Retina (tissue), 1 donor: ENCODE data around the gene PIEZO1.

Experiments used
- DNase-seq: peaks from one replicate; pipeline ENCODE4 v3.0.0-alpha.2; 2016

Gene PIEZO1

DNA sequence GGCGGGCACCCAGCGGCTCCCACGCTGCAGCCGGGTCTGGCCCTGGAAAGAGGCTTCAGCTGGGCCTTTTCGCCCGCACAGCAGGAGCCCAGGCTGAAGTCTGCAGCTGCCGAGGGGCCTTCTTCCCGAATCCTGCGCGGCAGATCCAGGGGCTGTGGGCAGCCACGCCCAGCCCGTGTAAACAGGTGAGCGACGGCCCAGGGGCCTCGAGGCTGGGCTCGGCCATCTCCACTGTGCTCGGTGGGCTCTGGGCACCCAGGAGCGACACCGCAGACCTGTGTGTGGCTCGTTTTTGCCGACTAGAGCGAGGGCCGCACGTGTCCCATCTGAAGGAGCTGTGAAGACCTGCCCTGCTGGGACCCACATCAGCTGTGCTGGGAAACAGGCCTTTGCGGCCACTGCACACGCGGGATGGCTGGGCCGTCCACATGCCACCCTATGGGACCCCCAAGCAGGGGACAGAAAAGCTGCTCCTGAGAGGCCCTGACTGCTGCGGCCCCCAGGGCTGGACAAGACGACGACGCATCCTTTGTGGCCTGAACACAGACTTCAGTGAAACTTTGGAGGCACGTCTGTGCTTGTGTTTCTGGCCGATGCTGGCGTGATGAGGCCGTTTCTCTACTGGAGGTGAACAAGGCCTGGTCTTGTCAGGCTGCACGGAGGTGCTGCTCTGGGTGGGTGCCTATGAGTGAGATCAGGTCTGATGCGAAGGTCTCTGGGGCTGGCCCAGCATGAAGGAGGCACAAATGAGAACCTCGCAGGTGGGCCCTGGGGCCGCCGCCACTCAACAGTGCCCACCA, 31.9 kb upstream of the PIEZO1 start:
- no peak for DNase-seq

DNA sequence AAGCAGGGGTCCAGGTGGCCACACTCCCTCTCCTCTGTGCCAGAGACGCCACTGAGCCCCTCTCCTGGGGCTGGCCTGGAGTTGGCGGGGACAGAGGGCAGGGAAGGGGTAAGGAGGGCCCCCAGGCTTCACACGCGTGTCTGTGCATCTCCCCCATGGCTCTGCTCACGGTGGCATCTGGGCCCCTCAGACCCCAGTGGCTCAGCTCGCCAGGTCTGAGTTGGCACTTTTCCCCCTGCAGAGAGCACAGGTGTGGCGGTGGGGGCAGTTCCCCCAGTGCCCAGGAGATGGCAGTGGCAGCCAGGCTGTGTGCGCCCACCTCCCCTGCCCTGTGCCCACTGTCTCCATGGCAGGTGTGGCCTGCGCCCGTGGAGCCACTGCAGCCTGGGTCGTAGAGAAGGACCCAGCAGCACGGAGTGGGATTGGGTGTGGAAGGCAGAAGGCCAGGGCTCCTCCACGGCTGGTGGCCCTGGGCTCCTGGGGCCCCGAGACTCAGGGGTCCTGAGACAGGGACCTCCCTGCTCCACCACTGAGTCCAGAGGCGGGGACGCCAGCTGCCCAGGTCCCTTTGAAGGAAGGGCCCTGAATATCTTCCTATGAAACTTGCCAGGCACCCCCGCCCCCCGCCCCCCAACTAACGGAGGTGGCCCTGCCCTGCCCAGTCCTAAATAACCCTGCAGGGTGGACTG, 31.0 kb upstream of the PIEZO1 start:
- DNase-seq = peak; percentile 71

DNA sequence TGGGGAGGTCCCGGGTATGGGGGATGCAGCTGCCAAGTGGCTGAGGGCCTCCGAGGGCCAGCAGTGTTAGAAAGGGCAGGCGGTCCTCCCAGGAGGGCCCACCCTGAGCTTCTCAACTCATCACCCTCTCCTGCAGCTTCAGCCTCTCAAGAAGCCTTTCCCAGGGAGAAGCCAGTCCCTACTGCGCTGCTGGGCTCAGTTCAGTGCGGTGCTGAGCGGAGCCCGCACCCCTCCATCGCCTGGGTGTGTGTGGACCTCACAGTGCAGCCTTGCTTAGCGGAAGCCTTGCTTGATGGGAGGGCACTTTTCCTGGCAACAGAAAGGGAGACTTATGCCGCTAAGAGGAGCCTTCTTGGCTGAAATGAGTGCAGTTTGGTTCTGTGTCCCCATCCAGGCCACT, 30.2 kb upstream of the PIEZO1 start:
- no peak for DNase-seq

DNA sequence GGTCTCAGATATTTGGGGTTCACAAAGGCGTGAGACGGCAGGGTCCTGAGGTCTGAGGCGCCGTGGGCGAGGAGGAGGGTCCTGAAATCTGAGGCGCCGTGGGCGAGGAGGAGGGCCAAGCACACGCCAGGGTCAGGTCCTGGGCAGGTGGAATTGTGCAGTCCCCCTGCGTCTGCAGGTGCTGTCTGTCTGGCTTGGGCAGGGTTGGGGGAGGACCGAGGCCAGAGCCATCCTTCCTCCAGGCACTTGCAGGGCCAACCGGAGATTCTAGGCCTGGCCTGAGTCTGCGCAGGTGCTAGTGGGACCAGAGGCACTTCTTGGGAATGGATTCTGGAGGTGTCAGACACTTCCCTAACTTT, 29.1 kb upstream of the PIEZO1 start:
- DNase-seq = no peak

DNA sequence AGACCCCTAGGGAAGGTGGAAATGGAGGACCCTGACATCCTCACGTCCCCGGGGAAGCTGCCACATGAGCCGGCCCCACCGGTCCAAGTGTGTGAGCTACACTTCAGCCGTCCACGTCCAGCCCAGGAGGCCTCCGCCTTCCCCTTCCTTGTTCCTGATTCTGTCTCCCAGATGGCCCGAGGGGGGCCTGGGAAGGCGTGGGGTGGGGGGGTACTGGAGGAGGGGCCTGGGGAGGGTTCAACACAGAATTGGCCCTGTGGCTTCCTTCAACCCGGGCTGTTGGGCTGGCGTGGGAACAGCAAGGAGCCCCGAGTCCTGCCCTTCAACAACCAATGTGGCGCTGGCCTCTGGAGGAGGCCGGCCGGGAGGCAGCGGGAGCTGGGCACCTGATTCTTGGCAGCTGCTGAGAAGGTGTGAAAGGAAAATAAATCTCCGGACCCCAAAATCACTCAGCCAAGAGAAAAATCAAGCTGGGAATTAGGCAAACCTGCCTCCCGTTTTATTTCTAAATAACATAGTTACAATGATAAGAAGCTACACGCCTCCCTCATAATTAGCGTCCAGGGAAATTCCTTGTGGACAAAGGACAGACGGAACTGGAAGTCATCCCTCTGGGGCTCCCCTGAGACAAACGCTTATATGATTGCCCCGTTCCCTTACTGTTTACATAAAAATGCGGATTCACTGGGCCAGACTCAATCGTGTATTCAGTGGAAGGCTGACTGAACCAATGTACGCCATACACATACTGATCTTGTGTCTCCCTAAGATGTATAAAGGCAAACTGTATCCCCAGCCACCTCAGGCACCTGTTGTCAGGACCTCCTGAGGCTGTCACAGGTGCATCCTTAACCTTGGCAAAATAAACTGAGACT, 28.5 kb upstream of the PIEZO1 start:
- DNase-seq = no peak

DNA sequence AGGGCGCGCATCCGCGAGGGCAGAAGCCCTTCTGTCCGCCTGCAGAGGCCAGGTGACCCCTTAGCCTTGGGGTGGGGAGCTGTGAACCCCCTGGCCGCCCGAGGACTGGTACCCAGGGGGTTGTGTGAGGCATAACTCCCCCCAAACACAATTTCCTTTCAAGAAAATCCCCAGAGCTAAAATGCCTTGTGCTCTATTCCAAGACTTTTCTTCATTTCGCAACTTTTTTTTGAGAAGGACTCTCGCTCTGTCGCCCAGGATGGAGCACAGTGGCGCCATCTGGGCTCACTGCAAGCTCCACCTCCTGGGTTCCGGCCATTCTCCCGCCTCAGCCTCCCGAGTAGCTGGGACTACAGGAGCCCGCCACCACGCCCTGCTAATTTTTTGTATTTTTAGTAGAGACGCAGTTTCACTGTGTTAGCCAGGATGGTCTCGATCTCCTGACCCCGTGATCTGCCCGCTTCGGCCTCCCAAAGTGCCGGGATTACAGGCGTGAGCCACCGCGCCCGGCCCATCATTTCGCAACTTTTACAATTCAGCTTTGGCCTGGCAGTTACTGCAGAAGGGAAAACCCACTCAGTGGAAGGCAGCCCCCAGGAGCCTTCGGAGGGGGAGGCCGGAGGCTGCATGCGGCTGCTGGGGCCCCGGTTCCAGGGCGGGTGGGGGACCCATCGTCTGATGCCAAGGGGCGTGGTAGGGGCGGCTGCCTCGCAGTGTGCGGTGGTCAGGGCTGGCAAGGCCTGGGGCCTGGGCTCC, 27.7 kb upstream of the PIEZO1 start:
- no peak for DNase-seq

DNA sequence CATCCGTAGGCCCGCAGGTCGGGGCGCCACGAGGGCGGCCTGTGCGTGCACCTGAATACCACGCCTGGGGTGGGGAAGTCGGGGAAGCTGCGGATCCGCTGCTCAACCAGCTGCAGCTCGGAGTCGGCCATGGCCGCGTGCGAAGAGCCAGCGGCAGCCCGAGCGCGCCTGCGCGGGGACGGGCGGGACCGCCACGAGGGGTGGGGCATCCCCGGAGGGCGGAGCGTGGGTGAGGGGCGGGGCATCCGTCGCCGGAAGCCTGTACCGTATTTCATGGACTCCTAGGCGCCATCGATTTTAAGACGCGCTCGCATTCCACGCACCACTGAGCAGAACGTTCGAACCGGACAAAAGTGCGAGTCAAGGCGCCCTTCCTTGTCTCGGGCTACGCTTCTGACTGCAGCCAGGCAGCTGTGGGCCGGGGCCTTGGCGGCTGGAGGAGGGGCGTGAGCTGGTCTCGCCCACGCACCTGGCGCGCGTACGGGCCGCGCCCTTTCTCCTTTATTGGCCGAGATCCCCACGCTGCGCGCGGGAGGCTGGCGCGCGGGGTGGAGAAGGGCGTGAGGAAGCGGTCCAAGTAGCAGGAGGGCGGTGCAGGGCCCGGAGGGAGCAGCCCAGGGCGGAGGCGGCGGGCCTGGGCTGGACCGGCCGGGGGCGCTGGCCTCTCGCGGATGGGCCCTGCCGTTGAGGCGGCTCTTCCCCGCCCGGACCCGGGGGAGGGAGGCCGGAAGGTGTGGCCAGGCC, 26.9 kb upstream of the PIEZO1 start, which contains the start of gene APRT:
Gene APRT, minus strand, starts transcription at position 160 of the 744 bp plus-strand sequence. Its CDS starts 29 bp downstream, at position 131.
- peak; percentile 94 for DNase-seq

DNA sequence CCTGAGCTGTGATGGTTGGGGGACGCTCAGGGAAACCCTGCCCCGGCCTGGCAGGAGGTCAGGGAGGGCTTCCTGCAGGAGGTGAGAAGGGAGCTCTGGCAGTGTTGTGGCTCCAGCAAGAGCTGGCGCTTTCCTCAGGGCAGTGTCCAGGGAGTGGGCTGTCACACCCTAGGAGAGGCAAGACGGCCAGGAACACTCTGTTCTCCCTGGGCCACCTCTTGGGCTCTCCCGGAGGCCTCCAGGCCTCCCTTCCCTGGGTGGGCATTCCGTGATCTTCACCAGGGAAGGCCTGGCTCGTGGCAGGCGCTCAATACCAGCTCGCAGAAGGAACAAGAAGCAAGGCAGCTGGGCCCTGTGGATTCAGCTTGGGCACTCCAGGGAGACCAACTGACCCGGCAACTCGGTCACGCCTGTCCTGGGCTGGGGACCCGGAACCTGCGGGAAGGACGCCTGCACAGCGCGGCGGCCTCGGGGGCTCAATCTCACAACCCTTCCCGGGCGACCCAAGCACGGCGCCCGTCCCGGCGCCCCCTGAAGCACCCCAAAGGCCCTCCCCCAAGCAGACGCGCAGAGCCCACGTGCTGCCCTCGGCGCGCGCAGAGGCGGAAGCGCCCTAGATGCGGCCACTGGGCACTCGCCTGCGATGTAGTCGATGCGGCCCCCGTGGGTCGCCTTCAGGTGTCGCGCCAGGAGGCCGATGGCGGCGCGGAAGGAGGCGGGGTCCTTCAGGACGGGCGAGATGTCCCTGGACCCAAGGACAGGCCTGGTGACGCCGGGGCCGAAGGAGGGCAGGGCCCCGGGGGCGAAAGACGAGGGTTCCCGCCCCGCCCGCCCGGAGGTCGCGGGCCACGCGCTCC, 26.1 kb upstream of the PIEZO1 start:
- DNase-seq = peak; percentile 94

DNA sequence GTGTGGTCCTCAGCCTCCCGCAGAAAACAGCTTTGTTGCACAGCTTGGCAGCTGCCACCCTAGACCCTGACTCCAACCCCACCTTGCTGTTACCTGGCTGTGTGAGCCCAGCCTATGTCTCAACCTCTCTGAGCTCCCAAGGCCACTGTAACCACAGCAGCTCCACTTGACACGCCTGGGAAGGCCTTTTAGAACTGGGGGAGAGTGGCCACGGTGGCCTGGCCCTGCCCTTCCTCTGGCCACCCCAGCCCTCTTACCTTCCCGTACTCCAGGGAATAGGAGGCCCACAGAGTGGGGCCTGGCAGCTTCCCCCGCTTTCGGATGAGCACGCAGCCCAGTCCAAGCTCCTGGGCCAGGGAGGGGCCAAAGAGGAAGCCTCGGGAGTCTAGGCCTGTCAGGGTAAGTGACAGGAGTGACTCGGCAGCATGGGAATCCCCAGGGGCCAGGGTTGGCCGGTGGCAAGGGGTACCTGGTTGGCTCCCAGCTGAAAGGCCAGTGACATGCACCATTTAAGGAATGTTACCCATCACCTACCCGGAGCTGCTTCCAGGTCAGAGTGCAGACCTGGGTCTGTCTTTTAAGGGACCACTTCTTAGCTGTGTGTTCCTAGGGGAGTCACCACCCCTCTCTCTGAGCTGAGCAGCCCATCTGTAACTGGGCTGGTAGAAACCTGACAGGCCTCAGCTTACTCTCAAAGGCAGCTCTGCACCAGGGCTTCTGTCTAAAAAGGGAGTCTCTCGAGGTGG, 25.3 kb upstream of the PIEZO1 start:
- DNase-seq = no peak

DNA sequence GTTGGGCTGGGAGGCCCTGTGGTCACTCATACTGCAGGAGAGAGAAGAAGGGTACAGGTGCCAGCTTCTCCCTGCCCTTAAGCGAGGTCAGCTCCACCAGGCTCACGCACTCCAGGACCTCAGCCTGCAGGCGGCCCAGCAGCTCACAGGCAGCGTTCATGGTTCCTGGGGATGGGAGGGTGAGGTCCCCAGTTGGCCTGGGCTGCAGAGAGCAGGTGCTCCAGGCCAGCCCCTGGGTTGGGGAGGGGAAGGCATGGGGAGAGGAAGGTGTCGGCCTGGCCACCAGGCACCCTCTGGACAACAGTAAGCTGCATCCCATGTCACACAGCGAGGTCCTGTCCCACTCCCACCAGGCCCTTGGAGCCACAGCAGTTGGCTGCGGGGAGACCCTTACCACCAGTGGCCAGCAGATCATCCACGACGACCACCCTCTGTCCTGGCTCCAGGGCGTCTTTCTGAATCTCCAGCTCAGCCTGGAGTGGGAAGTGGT, 24.7 kb upstream of the PIEZO1 start:
- no peak for DNase-seq

DNA sequence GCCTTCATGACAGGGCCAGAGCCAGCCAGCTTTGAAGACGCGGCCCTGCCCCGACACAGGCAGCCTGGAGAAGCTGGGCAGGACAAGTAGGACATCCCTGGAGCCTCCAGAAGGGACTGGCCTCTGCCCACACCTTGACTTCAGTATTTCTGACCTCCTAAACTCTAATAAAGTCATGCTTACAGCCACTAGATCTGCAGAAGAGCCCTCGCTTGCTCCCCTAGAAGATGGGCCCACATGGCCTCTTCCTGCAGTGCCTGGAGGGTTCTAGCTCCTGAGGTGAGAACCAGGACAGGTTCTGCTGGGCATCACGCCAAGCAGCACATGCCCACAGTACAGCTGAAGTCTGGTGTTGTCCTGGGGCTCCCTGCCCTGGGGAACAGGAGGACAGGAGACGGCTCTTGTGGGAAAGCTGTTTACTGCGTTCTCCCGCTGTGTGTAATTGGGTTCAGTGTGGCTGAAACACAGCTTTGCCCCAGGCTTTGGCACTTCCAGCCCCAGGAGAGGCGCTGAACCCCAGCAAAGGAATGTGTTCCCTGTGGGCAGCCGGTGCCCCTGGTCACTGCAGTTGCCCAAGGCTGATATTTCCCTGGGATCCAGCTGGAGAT, 24.2 kb upstream of the PIEZO1 start:
- DNase-seq = no peak

DNA sequence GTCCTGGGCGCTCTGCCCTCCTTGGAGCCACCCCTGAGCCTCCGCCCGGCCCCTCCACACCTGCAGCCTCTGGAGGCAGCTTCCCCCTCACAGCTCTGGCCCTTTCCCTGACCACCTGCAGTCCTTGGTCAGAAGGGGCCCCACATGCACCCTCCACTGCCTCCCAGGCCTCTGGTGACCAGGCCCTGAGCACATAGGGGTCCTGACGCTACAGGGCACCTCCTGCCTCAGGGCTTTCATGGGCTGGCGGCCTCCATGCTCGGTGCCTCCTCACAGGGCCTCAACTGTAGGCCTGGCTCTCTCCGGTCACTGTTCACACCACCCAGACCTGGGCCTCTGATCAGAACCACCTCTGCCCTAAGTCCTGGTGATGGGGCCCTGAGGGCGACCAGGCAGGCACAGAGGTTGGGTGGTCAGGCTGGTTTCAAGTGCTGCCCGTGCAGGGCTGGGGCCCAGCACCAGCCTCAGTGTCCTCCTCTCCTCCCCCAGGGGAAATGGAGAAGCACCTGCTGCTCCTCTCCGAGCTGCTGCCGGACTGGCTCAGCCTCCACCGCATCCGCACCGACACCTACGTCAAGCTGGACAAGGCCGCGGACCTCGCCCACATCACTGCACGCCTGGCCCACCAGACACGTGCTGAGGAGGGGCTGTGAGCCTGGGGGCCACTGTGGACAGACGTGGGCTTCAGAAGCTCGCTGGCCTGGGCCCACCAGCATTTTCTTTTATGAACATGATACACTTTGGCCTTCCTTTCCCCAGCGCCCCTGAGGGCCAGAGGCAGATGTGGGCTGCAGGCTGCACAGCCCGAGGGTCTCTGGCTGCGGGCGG, 22.8 kb upstream of the PIEZO1 start:
- no peak for DNase-seq

DNA sequence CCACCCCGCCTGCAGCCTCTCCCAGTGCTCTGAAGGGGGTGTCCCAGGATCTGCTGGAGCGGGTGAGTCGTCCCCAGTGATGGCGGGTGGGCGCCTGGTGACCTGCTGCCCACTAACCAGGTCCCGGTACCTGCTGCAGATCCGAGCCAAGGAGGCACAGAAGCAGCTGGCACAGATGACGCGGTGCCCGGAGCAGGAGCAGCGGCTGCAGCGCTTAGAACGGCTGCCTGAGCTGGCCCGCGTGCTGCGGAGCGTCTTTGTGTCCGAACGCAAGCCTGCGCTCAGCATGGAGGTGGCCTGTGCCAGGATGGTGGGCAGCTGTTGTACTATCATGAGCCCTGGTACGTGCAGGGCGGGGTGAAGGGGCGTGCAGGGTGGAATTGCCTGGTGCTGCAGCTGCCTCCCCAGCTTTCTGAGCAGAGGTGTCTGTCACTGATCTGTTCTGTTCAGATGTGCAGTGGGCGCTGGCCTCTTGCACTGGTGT, 22.2 kb upstream of the PIEZO1 start:
- DNase-seq = no peak

DNA sequence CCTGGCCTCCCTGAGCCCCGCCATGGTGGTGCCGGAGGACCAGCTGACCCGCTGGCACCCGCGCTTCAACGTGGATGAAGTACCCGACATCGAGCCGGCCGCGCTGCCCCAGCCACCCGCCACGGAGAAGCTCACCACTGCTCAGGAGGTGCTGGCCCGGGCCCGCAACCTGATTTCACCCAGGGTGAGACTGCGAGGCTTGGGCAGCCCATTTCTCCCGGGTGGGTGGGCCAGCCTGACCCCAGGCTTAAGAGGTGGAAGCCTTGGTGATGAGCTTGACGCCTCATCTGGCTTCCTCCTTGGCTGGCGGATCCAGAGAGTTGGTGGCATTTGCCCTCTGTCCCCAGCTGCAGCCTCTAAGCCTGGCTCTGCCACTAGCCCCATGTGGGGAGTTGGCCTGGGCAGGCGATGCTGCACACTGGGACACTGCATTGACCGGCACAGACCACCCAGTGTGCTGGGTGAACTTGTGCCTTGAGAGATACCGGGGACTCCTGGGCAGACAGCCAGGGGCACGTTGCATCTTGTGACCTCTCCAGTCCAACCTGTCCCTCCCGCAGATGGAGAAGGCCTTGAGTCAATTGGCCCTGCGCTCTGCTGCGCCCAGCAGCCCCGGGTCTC, 21.6 kb upstream of the PIEZO1 start:
- no peak for DNase-seq

DNA sequence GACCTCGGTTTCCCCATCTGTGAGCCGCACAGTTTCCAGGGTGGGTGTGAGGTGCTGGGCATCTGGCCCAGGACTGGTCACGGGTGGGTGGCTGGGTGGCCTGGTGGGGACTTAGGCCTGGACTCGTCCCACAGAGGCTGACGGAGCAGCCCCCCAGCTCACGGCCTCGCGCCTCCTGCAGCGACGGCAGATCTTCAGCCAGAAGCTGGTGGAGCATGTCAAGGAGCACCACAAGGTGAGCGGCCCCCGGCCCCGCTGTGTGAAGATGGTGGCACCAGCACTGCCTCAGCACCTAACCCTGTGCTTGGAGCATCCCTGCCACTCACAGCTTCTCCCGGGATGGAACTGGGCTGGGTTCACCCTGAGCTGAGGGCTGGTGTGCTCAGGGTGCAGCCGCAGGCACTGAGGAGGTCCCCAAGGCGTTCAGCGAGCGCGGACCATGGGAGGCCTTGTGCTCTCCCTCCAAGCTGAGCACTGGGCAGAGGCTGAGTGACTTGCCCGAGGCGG, 20.9 kb upstream of the PIEZO1 start:
- DNase-seq = no peak

DNA sequence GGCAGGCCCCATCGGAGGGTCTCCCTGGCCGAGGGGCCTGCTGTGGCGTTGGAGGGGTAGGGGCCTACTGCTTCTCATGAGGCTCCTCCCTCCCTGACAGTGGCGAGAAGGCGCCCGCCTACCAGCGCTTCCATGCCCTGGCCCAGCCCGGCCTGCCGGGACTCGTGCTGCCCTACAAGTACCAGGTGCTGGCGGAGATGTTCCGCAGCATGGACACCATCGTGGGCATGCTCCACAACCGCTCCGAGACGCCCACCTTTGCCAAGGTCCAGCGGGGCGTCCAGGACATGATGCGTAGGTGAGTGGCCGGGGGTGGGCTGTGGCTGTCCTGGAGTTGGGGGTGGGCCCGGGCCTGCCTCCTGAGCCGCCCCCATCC, 20.3 kb upstream of the PIEZO1 start:
- no peak for DNase-seq

DNA sequence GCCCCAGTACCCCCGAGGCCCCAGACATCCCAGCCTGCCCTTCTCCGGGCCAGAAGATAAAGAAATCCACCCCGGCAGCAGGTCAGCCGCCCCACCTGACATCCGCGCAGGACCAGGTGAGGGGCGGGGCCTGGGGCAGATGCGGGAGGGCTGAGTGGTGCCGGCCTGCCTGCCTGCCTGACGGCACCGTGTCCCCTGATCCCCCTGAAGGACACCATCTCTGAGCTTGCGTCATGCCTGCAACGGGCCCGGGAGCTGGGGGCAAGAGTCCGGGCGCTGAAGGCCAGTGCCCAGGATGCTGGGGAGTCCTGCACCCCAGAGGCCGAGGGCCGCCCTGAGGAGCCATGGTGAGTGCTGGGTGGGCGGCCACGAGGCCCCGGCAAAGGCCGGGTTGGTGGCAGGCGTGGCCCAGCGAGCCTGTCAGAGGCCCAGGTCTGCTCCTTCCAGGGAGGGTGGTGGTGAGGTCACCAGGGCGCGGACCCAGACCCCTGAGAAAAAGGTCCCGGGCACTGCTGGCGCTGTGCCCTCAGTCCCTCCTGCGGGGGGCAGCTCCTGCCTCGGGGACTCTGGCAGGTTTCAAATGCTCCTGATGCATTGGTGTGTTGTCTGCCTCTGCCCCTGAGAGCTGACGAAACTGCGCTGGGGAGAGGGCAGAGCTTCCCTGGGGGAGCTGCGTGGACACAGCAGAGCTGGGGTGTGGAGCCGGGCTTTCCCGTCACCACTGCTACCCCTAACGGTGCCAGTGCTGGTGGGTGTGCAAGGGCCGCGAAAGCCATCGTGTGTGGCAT, 19.7 kb upstream of the PIEZO1 start:
- DNase-seq = no peak
